Left forelimb (tissue), 1 donor: ENCODE data around the gene NAA60.
"Not testable (repeated sequence)": the region's sequence is repeated elsewhere in the genome, so short reads cannot be mapped to it uniquely, and the experiment has no call there.

ENCODE experiments used
- DNase-seq: peaks from one replicate; pipeline ENCODE4 v3.0.0-alpha.2; 2018; ENCODE audit warnings: low spot score

NAA60 gene

GRCh38 chr16:3511286-3512180 is 68.1 kb downstream of the NAA60 start:
- no peak for DNase-seq

GRCh38 chr16:3513892-3514583 is 70.6 kb downstream of the NAA60 start:
- DNase-seq, result no peak

GRCh38 chr16:3514621-3515020 is 71.1 kb downstream of the NAA60 start:
- no peak for DNase-seq

- DNase-seq, result no peak
Measured at GRCh38 chr16:3515897-3516296, 72.4 kb downstream of the NAA60 start.

- DNase-seq, result no peak
Measured at GRCh38 chr16:3518292-3518985, 75.0 kb downstream of the NAA60 start.

GRCh38 chr16:3518986-3519348 is 75.5 kb downstream of the NAA60 start:
- DNase-seq, result peak; percentile 57

- DNase-seq, result no peak
Measured at GRCh38 chr16:3519581-3519980, 76.1 kb downstream of the NAA60 start.

- peak; percentile 53 for DNase-seq
Measured at GRCh38 chr16:3520413-3520812, 76.9 kb downstream of the NAA60 start.

GRCh38 chr16:3520841-3521240 is 77.4 kb downstream of the NAA60 start:
- DNase-seq, result peak; percentile 71

- peak; percentile 15 for DNase-seq
Measured at GRCh38 chr16:3523281-3523680, 79.8 kb downstream of the NAA60 start.

GRCh38 chr16:3525951-3526350 is 82.5 kb downstream of the NAA60 start:
- DNase-seq, result peak; percentile 23

GRCh38 chr16:3527216-3527829 is 83.8 kb downstream of the NAA60 start:
- DNase-seq, result not testable (repeated sequence)

GRCh38 chr16:3528406-3528805 is 84.9 kb downstream of the NAA60 start:
- no peak for DNase-seq

- no peak for DNase-seq
Measured at GRCh38 chr16:3529175-3529574, 85.7 kb downstream of the NAA60 start.

GRCh38 chr16:3530371-3530914 is 87.0 kb downstream of the NAA60 start:
- DNase-seq, result no peak

- DNase-seq, result no peak
Measured at GRCh38 chr16:3532741-3533140, 89.3 kb downstream of the NAA60 start.

GRCh38 chr16:3534126-3534525 is 90.6 kb downstream of the NAA60 start:
- no peak for DNase-seq

GRCh38 chr16:3536271-3536731 is 92.8 kb downstream of the NAA60 start:
- DNase-seq, result no peak
